ENCODE measurements around the gene MAP4. TPM values are rescaled to one million over a fixed set of nuclear protein-coding genes. Genes with fewer than 3 reads are reported as not detected.

Gene MAP4
- total RNA-seq, 1 experiment from 2014 or later = 95.1 TPM

- Histone ChIP-seq H3K4me3 (ENCODE audit: insufficient read depth, low read depth, low read length) (no peak overlapping the region), H3K27me3 (ENCODE audit: control insufficient read depth, insufficient read depth, low read length) (no peaks in the 10 kb centered on the region), H3K36me3 (replicated peaks; ENCODE audit: control insufficient read depth, insufficient read depth, low read length) (no peaks in the 10 kb centered on the region; the same call in none of the 2 replicates)
- no peak for DNase-seq
These were observed 131.0 kb downstream of the MAP4 start for GRCh38 chr3:47885168-47885567.

- Histone ChIP-seq H3K27me3 (ENCODE audit: control insufficient read depth, insufficient read depth, low read length) (no peaks in the 10 kb centered on the region), H3K4me3 (ENCODE audit: insufficient read depth, low read depth, low read length) (no peak overlapping the region), H3K36me3 (replicated peaks; ENCODE audit: control insufficient read depth, insufficient read depth, low read length) (no peaks in the 10 kb centered on the region; the same call in none of the 2 replicates)
- no peak for DNase-seq
These were observed 131.6 kb downstream of the MAP4 start for GRCh38 chr3:47884603-47885002.

- DNase-seq = no peak
- H3K36me3 ChIP-seq (replicated peaks; ENCODE audit: control insufficient read depth, insufficient read depth, low read length) = no peaks in the 10 kb centered on the region; the same call in 1 of the 2 replicates
- no peaks in the 10 kb centered on the region for H3K27me3 ChIP-seq (ENCODE audit: control insufficient read depth, insufficient read depth, low read length)
- H3K4me3 ChIP-seq (ENCODE audit: insufficient read depth, low read depth, low read length) = no peak overlapping the region
These were observed 133.9 kb downstream of the MAP4 start for GRCh38 chr3:47882338-47882737.

GRCh38 chr3:47877719-47878118, 138.5 kb downstream of the MAP4 start:
- no peak for DNase-seq
- Histone ChIP-seq H3K36me3 (replicated peaks; ENCODE audit: control insufficient read depth, insufficient read depth, low read length) (peaks cover 7% of the 10 kb centered on the region), H3K4me3 (ENCODE audit: insufficient read depth, low read depth, low read length) (no peak overlapping the region), H3K27me3 (ENCODE audit: control insufficient read depth, insufficient read depth, low read length) (no peaks in the 10 kb centered on the region)

- H3K36me3 ChIP-seq (replicated peaks; ENCODE audit: control insufficient read depth, insufficient read depth, low read length) = peaks cover 9% of the 10 kb centered on the region
- no peak overlapping the region for H3K4me3 ChIP-seq (ENCODE audit: insufficient read depth, low read depth, low read length)
- H3K27me3 ChIP-seq (ENCODE audit: control insufficient read depth, insufficient read depth, low read length) = no peaks in the 10 kb centered on the region
- DNase-seq = no peak
These were observed 138.9 kb downstream of the MAP4 start for GRCh38 chr3:47877290-47877689.

- Histone ChIP-seq H3K27me3 (ENCODE audit: control insufficient read depth, insufficient read depth, low read length) (no peaks in the 10 kb centered on the region), H3K4me3 (ENCODE audit: insufficient read depth, low read depth, low read length) (no peak overlapping the region), H3K36me3 (replicated peaks; ENCODE audit: control insufficient read depth, insufficient read depth, low read length) (peaks cover 22% of the 10 kb centered on the region)
- DNase-seq = no peak
These were observed 141.3 kb downstream of the MAP4 start for GRCh38 chr3:47874913-47875312.

- Histone ChIP-seq H3K27me3 (ENCODE audit: control insufficient read depth, insufficient read depth, low read length) (no peaks in the 10 kb centered on the region), H3K4me3 (ENCODE audit: insufficient read depth, low read depth, low read length) (no peak overlapping the region), H3K36me3 (replicated peaks; ENCODE audit: control insufficient read depth, insufficient read depth, low read length) (peaks cover 27% of the 10 kb centered on the region)
- DNase-seq = no peak
These were observed 141.8 kb downstream of the MAP4 start for GRCh38 chr3:47874438-47874837.

GRCh38 chr3:47872916-47873315, 143.3 kb downstream of the MAP4 start:
- H3K27me3 ChIP-seq (ENCODE audit: control insufficient read depth, insufficient read depth, low read length) = no peaks in the 10 kb centered on the region
- H3K4me3 ChIP-seq (ENCODE audit: insufficient read depth, low read depth, low read length) = no peak overlapping the region
- DNase-seq = no peak
- H3K36me3 ChIP-seq (replicated peaks; ENCODE audit: control insufficient read depth, insufficient read depth, low read length) = peaks cover 40% of the 10 kb centered on the region

GRCh38 chr3:47871389-47871788, 144.8 kb downstream of the MAP4 start:
- DNase-seq = no peak
- Histone ChIP-seq H3K4me3 (ENCODE audit: insufficient read depth, low read depth, low read length) (no peak overlapping the region), H3K36me3 (replicated peaks; ENCODE audit: control insufficient read depth, insufficient read depth, low read length) (peaks cover 52% of the 10 kb centered on the region), H3K27me3 (ENCODE audit: control insufficient read depth, insufficient read depth, low read length) (no peaks in the 10 kb centered on the region)

GRCh38 chr3:47870702-47871260, 145.4 kb downstream of the MAP4 start:
- Histone ChIP-seq H3K4me3 (ENCODE audit: insufficient read depth, low read depth, low read length) (no peak overlapping the region), H3K27me3 (ENCODE audit: control insufficient read depth, insufficient read depth, low read length) (no peaks in the 10 kb centered on the region), H3K36me3 (replicated peaks; ENCODE audit: control insufficient read depth, insufficient read depth, low read length) (peaks cover 52% of the 10 kb centered on the region)
- no peak for DNase-seq

GRCh38 chr3:47870156-47870555, 146.1 kb downstream of the MAP4 start:
- Histone ChIP-seq H3K4me3 (ENCODE audit: insufficient read depth, low read depth, low read length) (no peak overlapping the region), H3K36me3 (replicated peaks; ENCODE audit: control insufficient read depth, insufficient read depth, low read length) (peaks cover 48% of the 10 kb centered on the region)
- DNase-seq = no peak

GRCh38 chr3:47868306-47868705, 147.9 kb downstream of the MAP4 start:
- no peak for DNase-seq
- no peak overlapping the region for H3K4me3 ChIP-seq (ENCODE audit: insufficient read depth, low read depth, low read length)
- peaks cover 54% of the 10 kb centered on the region for H3K36me3 ChIP-seq (replicated peaks; ENCODE audit: control insufficient read depth, insufficient read depth, low read length)
- H3K27me3 ChIP-seq (ENCODE audit: control insufficient read depth, insufficient read depth, low read length) = no peaks in the 10 kb centered on the region

More at GRCh38 chr3:47870156-47870555, 146.1 kb downstream of the MAP4 start:
- no peaks in the 10 kb centered on the region for H3K27me3 ChIP-seq (ENCODE audit: control insufficient read depth, insufficient read depth, low read length)

- Histone ChIP-seq H3K4me3 (ENCODE audit: insufficient read depth, low read depth, low read length) (no peak overlapping the region), H3K36me3 (replicated peaks; ENCODE audit: control insufficient read depth, insufficient read depth, low read length) (peaks cover 52% of the 10 kb centered on the region), H3K27me3 (ENCODE audit: control insufficient read depth, insufficient read depth, low read length) (no peaks in the 10 kb centered on the region)
- DNase-seq = no peak
These were observed 148.7 kb downstream of the MAP4 start for GRCh38 chr3:47867451-47868044.

- peaks cover 43% of the 10 kb centered on the region for H3K36me3 ChIP-seq (replicated peaks; ENCODE audit: control insufficient read depth, insufficient read depth, low read length)
- DNase-seq = peak; percentile 43
- H3K4me3 ChIP-seq (ENCODE audit: insufficient read depth, low read depth, low read length) = no peak overlapping the region
These were observed 151.0 kb downstream of the MAP4 start for GRCh38 chr3:47865192-47865591.

GRCh38 chr3:47863391-47864128, 152.7 kb downstream of the MAP4 start:
- H3K4me3 ChIP-seq (ENCODE audit: insufficient read depth, low read depth, low read length) = no peak overlapping the region
- DNase-seq = no peak
- H3K36me3 ChIP-seq (replicated peaks; ENCODE audit: control insufficient read depth, insufficient read depth, low read length) = peaks cover 33% of the 10 kb centered on the region
- H3K27me3 ChIP-seq (ENCODE audit: control insufficient read depth, insufficient read depth, low read length) = no peaks in the 10 kb centered on the region

More at GRCh38 chr3:47865192-47865591, 151.0 kb downstream of the MAP4 start:
- no peaks in the 10 kb centered on the region for H3K27me3 ChIP-seq (ENCODE audit: control insufficient read depth, insufficient read depth, low read length)
